CD4-positive, alpha-beta T cell treated with Interleukin-1 beta for 1 hour (primary cell): ENCODE data around the gene RABGAP1.
A peak's percentile ranks its signal among the peaks of the same experiment; 100 is the strongest.
"Not testable (repeated sequence)": the region's sequence is repeated elsewhere in the genome, so short reads cannot be mapped to it uniquely, and the experiment has no call there.

Source experiments
- DNase-seq, 2 donors: peaks; one replicate each; pipeline ENCODE4 v3.0.0-alpha.2; 2020 to 2022

The RABGAP1 gene

GRCh38 chr9:122940749-122941581, at the start of gene RABGAP1:
Gene RABGAP1, plus strand, starts transcription at chr9:122941020. Its CDS starts 16,040 bp downstream, at chr9:122957060.
- DNase-seq = peak; percentile 98 to 99

GRCh38 chr9:122897969-122898368, 42.9 kb upstream of the RABGAP1 start:
- DNase-seq = no peak

GRCh38 chr9:122900791-122901190, 40.0 kb upstream of the RABGAP1 start:
- peak in 1 of 2 donors; percentile 49 for DNase-seq

GRCh38 chr9:122904466-122904822, 36.4 kb upstream of the RABGAP1 start:
- DNase-seq = peak in 1 of 2 donors; percentile 10

- peak; percentile 99 for DNase-seq
Observed at GRCh38 chr9:122904823-122905710, 35.8 kb upstream of the RABGAP1 start, which contains the start of gene RC3H2. Gene RC3H2, minus strand, starts transcription at chr9:122905359. Its CDS starts 7,850 bp downstream, at chr9:122897509.

GRCh38 chr9:122906122-122906521, 34.7 kb upstream of the RABGAP1 start:
- DNase-seq = not testable (repeated sequence)

GRCh38 chr9:122912671-122912963, 28.2 kb upstream of the RABGAP1 start:
- no peak for DNase-seq

GRCh38 chr9:122912964-122913673, 27.7 kb upstream of the RABGAP1 start, which contains the start of gene ZBTB6:
Gene ZBTB6, minus strand, starts transcription at chr9:122913323. Its CDS starts 1,251 bp downstream, at chr9:122912072.
- peak; percentile 73 to 77 for DNase-seq

GRCh38 chr9:122918310-122918709, 22.5 kb upstream of the RABGAP1 start:
- DNase-seq = no peak

- no peak for DNase-seq
Observed at GRCh38 chr9:122922713-122923112, 18.1 kb upstream of the RABGAP1 start.

- no peak for DNase-seq
Observed at GRCh38 chr9:122923947-122924346, 16.9 kb upstream of the RABGAP1 start.

GRCh38 chr9:122929796-122930354, 10.9 kb upstream of the RABGAP1 start:
- DNase-seq = no peak

GRCh38 chr9:122930541-122931225, 10.1 kb upstream of the RABGAP1 start:
- no peak for DNase-seq

- peak; percentile 93 for DNase-seq
Observed at GRCh38 chr9:122931226-122932121, 9.3 kb upstream of the RABGAP1 start, which contains the start of gene ZBTB26. Gene ZBTB26, minus strand, starts transcription at chr9:122931512. Its CDS starts 11,578 bp downstream, at chr9:122919934.

GRCh38 chr9:122936464-122936863, 4.4 kb upstream of the RABGAP1 start:
- no peak for DNase-seq

GRCh38 chr9:122936883-122937282, 3.9 kb upstream of the RABGAP1 start:
- no peak for DNase-seq

GRCh38 chr9:122939601-122940000, 1.2 kb upstream of the RABGAP1 start:
- no peak for DNase-seq

- no peak for DNase-seq
Observed at GRCh38 chr9:122940454-122940748, 419 bp upstream of the RABGAP1 start.

- DNase-seq = no peak
Observed at GRCh38 chr9:122941582-122942234, 888 bp downstream of the RABGAP1 start.
